H1 (cell line): ENCODE measurements around the gene DNAJC17. TPM values are rescaled to one million over a fixed set of nuclear protein-coding genes. Genes with fewer than 3 reads are reported as not detected.

Experiments
- CTCF ChIA-PET: fragments of 300-600 bp; sonication (Branson Sonifier 250); formaldehyde crosslinking; loops from one replicate; lab custom pipeline; 2021; ENCODE audit not compliant: partially characterized antibody; lab: Charles Lee
- POLR2A ChIA-PET: fragments of 300-600 bp; sonication (Branson Sonifier 250); formaldehyde crosslinking; loops from one replicate; lab custom pipeline; 2021; ENCODE audit warnings: inconsistent platforms; ENCODE audit not compliant: partially characterized antibody; lab: Charles Lee
- DNase-seq, 2 experiments: peaks; one replicate each; pipeline versions ENCODE4 v3.0.0 to v3.0.0-alpha.2; 2010 to 2022; ENCODE audit warnings: low spot score in 2 of 2, low read depth in 1 of 2, mixed read lengths in 1 of 2
- FAIRE-seq: peaks from 2 replicates; lab custom pipeline; 2011; peaks lifted over from hg19 to GRCh38; lab: Jason Lieb, UNC
- H2AFZ ChIP-seq: 2 replicates; pipeline ENCODE4 v1.8.1; 2012; ENCODE audit warnings: low read length, inconsistent platforms
- H2AK5ac ChIP-seq: 2 replicates; pipeline ENCODE4 v1.6.1; 2013; ENCODE audit warnings: low read depth, low read length
- H2BK120ac ChIP-seq: replicated peaks from 2 replicates; pipeline ENCODE3; 2013; ENCODE audit warnings: low read depth, low read length, inconsistent platforms
- H2BK12ac ChIP-seq: 2 replicates; pipeline ENCODE4 v1.6.1; 2013; ENCODE audit warnings: low read depth, low read length
- H2BK15ac ChIP-seq: 2 replicates; pipeline ENCODE4 v1.6.1; 2013; ENCODE audit warnings: low read length
- H2BK20ac ChIP-seq: 2 replicates; pipeline ENCODE4 v1.6.1; 2013; ENCODE audit warnings: low read length
- H2BK5ac ChIP-seq: 2 replicates; pipeline ENCODE4 v1.6.1; 2013; ENCODE audit warnings: low read depth, low read length
- H3K14ac ChIP-seq: 2 replicates; pipeline ENCODE4 v1.6.1; 2013; ENCODE audit warnings: inconsistent platforms; ENCODE audit not compliant: insufficient read length
- H3K18ac ChIP-seq: 2 replicates; pipeline ENCODE4 v1.6.1; 2013; ENCODE audit warnings: low read length; ENCODE audit errors: extremely low read depth
- H3K23ac ChIP-seq: 2 replicates; pipeline ENCODE4 v1.6.1; 2013; ENCODE audit warnings: inconsistent platforms; ENCODE audit not compliant: insufficient read length
- H3K23me2 ChIP-seq: 2 replicates; pipeline ENCODE4 v1.6.1; 2013; ENCODE audit warnings: low read depth, low read length
- H3K27ac ChIP-seq: 2 replicates; pipeline ENCODE4 v1.6.1; 2011; ENCODE audit warnings: low read depth, low read length, inconsistent platforms
- H3K27me3 ChIP-seq, 4 experiments: replicated peaks in 1 of 4; 1 replicate in 1 of 4; 2 replicates in 3 of 4; pipeline versions ENCODE4 v1.6.1 to v1.8.1; 2011 to 2013; ENCODE audit warnings: low read length in 3 of 4, mild to moderate bottlenecking in 3 of 4, inconsistent platforms in 2 of 4, mixed read lengths in 2 of 4, moderate library complexity in 1 of 4; ENCODE audit not compliant: control insufficient read depth in 3 of 4, insufficient read depth in 3 of 4; ENCODE audit errors: extremely low read depth in 1 of 4
- H3K36me3 ChIP-seq, 4 experiments: 2 replicates each; pipeline versions ENCODE4 v1.6.1 to v1.8.1; 2011 to 2013; ENCODE audit warnings: mild to moderate bottlenecking in 4 of 4, low read length in 3 of 4, moderate library complexity in 2 of 4, control low read depth in 1 of 4, inconsistent platforms in 1 of 4; ENCODE audit not compliant: insufficient read depth in 4 of 4, control insufficient read depth in 2 of 4
- H3K4ac ChIP-seq: replicated peaks from 2 replicates; pipeline ENCODE3; 2013; ENCODE audit warnings: low read length, low read depth, mixed read lengths, inconsistent platforms; ENCODE audit not compliant: insufficient read length
- H3K4me1 ChIP-seq, 4 experiments: replicated peaks in 1 of 4; 1 replicate in 1 of 4; 2 replicates in 3 of 4; pipeline versions ENCODE4 v1.6.1 to v1.8.1; 2011 to 2013; ENCODE audit warnings: low read length in 3 of 4, inconsistent platforms in 2 of 4, mixed read lengths in 1 of 4; ENCODE audit not compliant: insufficient read depth in 4 of 4, control insufficient read depth in 3 of 4
- H3K4me2 ChIP-seq, 2 experiments: 2 replicates each; pipeline versions ENCODE4 v1.6.1 to v1.8.1; 2011 to 2013; ENCODE audit warnings: low read depth in 2 of 2, low read length in 2 of 2, control low read depth in 1 of 2, inconsistent platforms in 1 of 2, mild to moderate bottlenecking in 1 of 2; ENCODE audit not compliant: insufficient read depth in 1 of 2
- H3K4me3 ChIP-seq, 4 experiments: fragments of 200-600, 300-600 bp in 1 of 4; sonication (generic), shearing (Covaris generic), sonication (Bioruptor Twin) in 1 of 4; 2 replicates each; pipeline versions ENCODE4 v1.5.1 to v1.8.1; 2011 to 2016; ENCODE audit warnings: low read length in 4 of 4, low read depth in 3 of 4, control low read depth in 2 of 4, inconsistent platforms in 2 of 4, mild to moderate bottlenecking in 2 of 4, mixed read lengths in 1 of 4, moderate library complexity in 1 of 4; ENCODE audit not compliant: insufficient read depth in 2 of 4; ENCODE audit errors: extremely low read depth in 1 of 4
- H3K56ac ChIP-seq: replicated peaks from 2 replicates; pipeline ENCODE3; 2013; ENCODE audit warnings: low read depth, mild to moderate bottlenecking, mixed read lengths, low read length, inconsistent platforms; ENCODE audit not compliant: insufficient read length
- H3K79me1 ChIP-seq: 2 replicates; pipeline ENCODE4 v1.6.1; 2013; ENCODE audit warnings: low read depth, low read length, control low read depth
- H3K79me2 ChIP-seq, 2 experiments: 2 replicates each; pipeline versions ENCODE4 v1.6.1 to v1.8.1; 2012 to 2013; ENCODE audit warnings: low read length in 2 of 2, mild to moderate bottlenecking in 2 of 2, inconsistent platforms in 1 of 2; ENCODE audit not compliant: insufficient read depth in 2 of 2, control insufficient read depth in 1 of 2
- H3K9ac ChIP-seq, 4 experiments: replicated peaks in 1 of 4; 1 replicate in 1 of 4; 2 replicates in 3 of 4; pipeline versions ENCODE4 v1.6.1 to v1.8.1; 2011 to 2013; ENCODE audit warnings: low read depth in 3 of 4, low read length in 3 of 4, control low read depth in 2 of 4, mild to moderate bottlenecking in 2 of 4, moderate library complexity in 2 of 4, inconsistent platforms in 1 of 4; ENCODE audit errors: extremely low read depth in 1 of 4
- H3K9me3 ChIP-seq, 2 experiments: 2 replicates each; pipeline versions ENCODE4 v1.6.1 to v1.8.1; 2012 to 2013; ENCODE audit warnings: mild to moderate bottlenecking in 2 of 2, moderate library complexity in 2 of 2, control low read depth in 1 of 2, inconsistent platforms in 1 of 2, low read depth in 1 of 2, low read length in 1 of 2, mixed read lengths in 1 of 2; ENCODE audit not compliant: insufficient read depth in 2 of 2
- H4K20me1 ChIP-seq, 2 experiments: replicated peaks in 1 of 2; 2 replicates each; pipeline versions ENCODE3 to v1.8.1; 2011 to 2013; ENCODE audit warnings: inconsistent platforms in 2 of 2, low read length in 2 of 2, mild to moderate bottlenecking in 1 of 2; ENCODE audit not compliant: insufficient read depth in 2 of 2, control insufficient read depth in 1 of 2
- H4K5ac ChIP-seq: 2 replicates; pipeline ENCODE4 v1.6.1; 2013; ENCODE audit warnings: low read length, low read depth, mixed read lengths, inconsistent platforms; ENCODE audit not compliant: insufficient read length
- H4K8ac ChIP-seq: 2 replicates; pipeline ENCODE4 v1.8.0; 2013; ENCODE audit warnings: mild to moderate bottlenecking, moderate library complexity, low read length, inconsistent platforms; ENCODE audit not compliant: insufficient read depth; ENCODE audit errors: extremely low read depth
- H4K91ac ChIP-seq: replicated peaks from 2 replicates; pipeline ENCODE3; 2013; ENCODE audit warnings: low read length, mixed read lengths, inconsistent platforms; ENCODE audit not compliant: insufficient read length
- BCL11A ChIP-seq, 2 experiments: IDR thresholded peaks; one replicate each; pipeline ENCODE4 v1.6.1; 2011; ENCODE audit warnings: low read depth in 2 of 2, low read length in 2 of 2, mild to moderate bottlenecking in 2 of 2
- BRCA1 ChIP-seq: IDR thresholded peaks from 2 replicates; pipeline ENCODE4 v1.6.1; 2012; ENCODE audit warnings: low read depth, low read length, improper control_type of control experiment
- CHD2 ChIP-seq: IDR thresholded peaks from 2 replicates; pipeline ENCODE4 v1.6.1; 2012; ENCODE audit warnings: low read length, improper control_type of control experiment
- CTBP2 ChIP-seq: IDR thresholded peaks from 2 replicates; pipeline ENCODE4 v1.7.0; 2011; ENCODE audit warnings: borderline replicate concordance, mild to moderate bottlenecking, moderate library complexity, mixed read lengths, low read length; ENCODE audit not compliant: insufficient read depth, insufficient read length
- JUN ChIP-seq: IDR thresholded peaks from 2 replicates; pipeline ENCODE4 v1.6.1; 2011; ENCODE audit warnings: low read depth, mild to moderate bottlenecking, improper control_type of control experiment, low read length
- SIX5 ChIP-seq: IDR thresholded peaks from 2 replicates; pipeline ENCODE4 v1.6.1; 2011; ENCODE audit warnings: mild to moderate bottlenecking, low read depth, low read length
- WGBS, 2 experiments: shearing (Covaris generic) in 1 of 2; methylation state at CpG; one replicate each; pipeline versions ENCODE4 v1.1.6 to v1.1.7; 2013 to 2015; ENCODE audit warnings: low lambda C conversion rate in 2 of 2, mixed read lengths in 2 of 2, inconsistent platforms in 1 of 2, low coverage in 1 of 2, missing lambda C conversion rate in 1 of 2; ENCODE audit not compliant: insufficient replicate concordance in 2 of 2, insufficient coverage in 1 of 2, insufficient read length in 1 of 2; ENCODE audit errors: extremely low coverage in 1 of 2, missing lambda C conversion rate in 1 of 2; 5-methylcytosine and 5-hydroxymethylcytosine counted together
- polyA plus RNA-seq, 7 experiments: library from polyadenylated mRNA; depleted of rRNA in 3 of 7; stranded (reverse) in 5 of 7; unstranded in 2 of 7; fragments of >200 nt in 5 of 7; fragments of 200-250 nt in 2 of 7; gene quantifications; 1 replicate in 5 of 7; 2 replicates in 1 of 7; 4 replicates in 1 of 7; pipeline versions ENCODE4 v1.2.1 to v1.2.3, GENCODE V29; 2011 to 2013; ENCODE audit warnings: missing spikeins in 2 of 7, mixed read lengths in 2 of 7
- total RNA-seq: library from RNA; stranded (reverse); fragmentation: NEBNext Ultra II Directional; extraction: Animal tissue kit (Norgen Biotek cat#: 25700); gene quantifications from 2 replicates; pipeline ENCODE4 v1.2.1, GENCODE V29; 2021

The DNAJC17 gene
- total and polyA plus RNA-seq, 2 of the 8 experiments (the other 6 are each of a cell fraction or from before 2014, with no cell fraction given): 39.5 to 45.4 TPM

DNA sequence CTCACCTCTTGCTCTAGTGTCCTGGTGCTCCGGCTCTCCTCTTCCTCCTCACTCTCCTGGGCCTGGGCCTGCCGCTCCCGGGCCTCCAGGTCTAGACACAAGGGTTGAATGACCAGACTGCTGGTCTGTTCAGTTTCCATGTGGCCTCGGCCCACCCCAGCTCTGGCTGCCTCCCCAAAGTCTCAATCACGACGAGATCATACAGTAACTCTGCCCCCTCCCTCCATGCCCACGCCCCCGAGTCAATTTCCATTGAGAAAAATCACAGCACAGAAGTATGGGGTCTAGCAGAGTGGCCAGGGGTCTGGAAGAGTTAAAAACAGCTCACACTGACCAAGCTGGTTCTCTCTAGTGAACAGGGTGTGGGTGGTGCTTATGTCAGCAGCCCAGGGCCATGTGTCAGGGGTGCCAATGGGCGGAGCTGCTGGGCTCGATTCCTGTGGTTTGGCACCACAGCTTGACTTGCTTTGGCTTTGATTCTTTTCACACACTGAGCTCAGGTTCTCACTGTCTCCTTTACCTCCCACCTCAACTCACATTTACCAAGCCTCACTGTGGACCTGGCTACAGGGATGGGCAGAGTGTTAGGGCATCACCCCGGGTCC is 30.6 kb downstream of the DNAJC17 start:
- H2AK5ac ChIP-seq: no peak overlapping the region
- H3K4ac ChIP-seq: no peak overlapping the region
- no peaks in the 10 kb centered on the region for H3K23me2 ChIP-seq
- no peak overlapping the region for H3K27ac ChIP-seq
- DNase-seq (no peak), FAIRE-seq (no peak)
- H2BK20ac ChIP-seq: no peak overlapping the region
- H3K4me1 ChIP-seq: no peaks in the 10 kb centered on the region
- H3K36me3 ChIP-seq: peaks cover 0 to 20% (median 6%) of the 10 kb centered on the region in 4 experiments; a peak in 4 of 8 replicates
- H3K14ac ChIP-seq: no peak overlapping the region
- no peak overlapping the region for H3K18ac ChIP-seq
- H4K91ac ChIP-seq: no peak overlapping the region
- WGBS, 2 experiments: 93% methylated on average over 11 of the region's 11 CpGs; no CpG with 5 or more reads in 1 of the 2 experiments
- no peak overlapping the region for H2AFZ ChIP-seq
- no peak overlapping the region for H2BK15ac ChIP-seq
- H2BK5ac ChIP-seq: no peak overlapping the region
- H3K9ac ChIP-seq: no peak overlapping the region
- no peaks in the 10 kb centered on the region for H3K79me1 ChIP-seq
- H3K79me2 ChIP-seq: no peaks in the 10 kb centered on the region
- H3K23ac ChIP-seq: no peak overlapping the region
- no peak overlapping the region for H3K4me3 ChIP-seq
- no peak overlapping the region for H4K8ac ChIP-seq
- POLR2A ChIA-PET: interaction anchor here (0.7 to 1.6 kb wide), 2 partner anchors 10 to 13 kb away, joined by 3 to 4 read pairs; no protein-coding TSS in a partner anchor
- H3K56ac ChIP-seq: no peak overlapping the region
- H2BK120ac ChIP-seq: no peak overlapping the region
- no peak overlapping the region for H4K5ac ChIP-seq
- no peaks in the 10 kb centered on the region for H3K27me3 ChIP-seq
- no peak overlapping the region for H2BK12ac ChIP-seq
- no peaks in the 10 kb centered on the region for H3K9me3 ChIP-seq
- no peak overlapping the region for H3K4me2 ChIP-seq
- H4K20me1 ChIP-seq: peaks cover 0 to 3% of the 10 kb centered on the region in 2 experiments
- CTCF ChIA-PET: interaction anchor here (0.7 to 1.7 kb wide), 8 partner anchors 9 to 141 kb away, joined by 3 to 10 read pairs (median 4); no protein-coding TSS in a partner anchor
- TF ChIP-seq BCL11A (IDR thresholded peaks at IDR 0.05; ENCODE audit: low read depth in 2 of 2, low read length in 2 of 2) (no peak), JUN (no peak), CHD2 (no peak), BRCA1 (no peak), CTBP2 (no peak), SIX5 (no peak)
